GM12874 (cell line): Measurements from ENCODE around the gene ZNF697.

Experiments
- TF ChIP-seq, protein P1 (sequence below): IDR thresholded peaks from 2 replicates; pipeline ENCODE4 v1.5.1; 2011; ENCODE audit warnings: low read depth, mild to moderate bottlenecking, control low read depth, low read length, moderate library complexity; ENCODE audit not compliant: insufficient read depth

Gene ZNF697

DNA sequence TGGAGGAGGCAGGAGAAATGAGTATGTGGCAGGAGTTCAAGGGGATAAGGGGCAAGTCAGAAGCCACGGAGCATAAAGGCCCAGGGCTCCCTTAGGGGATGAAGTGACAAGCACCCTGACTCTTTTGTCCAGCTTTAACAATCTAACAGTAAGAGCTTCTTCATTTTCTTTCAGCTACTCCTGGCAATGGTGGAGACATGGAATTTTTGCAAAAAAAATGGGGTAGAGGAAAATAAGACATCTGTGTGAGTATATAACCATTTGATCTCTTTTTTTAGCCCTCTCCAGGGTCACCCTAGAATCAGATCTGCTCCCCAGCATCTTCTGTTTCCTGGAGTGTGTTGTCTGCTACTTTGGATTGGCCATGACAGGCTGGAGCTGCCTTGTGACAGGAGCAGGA, 47.1 kb downstream of the ZNF697 start:
- TF ChIP-seq, protein P1, sequence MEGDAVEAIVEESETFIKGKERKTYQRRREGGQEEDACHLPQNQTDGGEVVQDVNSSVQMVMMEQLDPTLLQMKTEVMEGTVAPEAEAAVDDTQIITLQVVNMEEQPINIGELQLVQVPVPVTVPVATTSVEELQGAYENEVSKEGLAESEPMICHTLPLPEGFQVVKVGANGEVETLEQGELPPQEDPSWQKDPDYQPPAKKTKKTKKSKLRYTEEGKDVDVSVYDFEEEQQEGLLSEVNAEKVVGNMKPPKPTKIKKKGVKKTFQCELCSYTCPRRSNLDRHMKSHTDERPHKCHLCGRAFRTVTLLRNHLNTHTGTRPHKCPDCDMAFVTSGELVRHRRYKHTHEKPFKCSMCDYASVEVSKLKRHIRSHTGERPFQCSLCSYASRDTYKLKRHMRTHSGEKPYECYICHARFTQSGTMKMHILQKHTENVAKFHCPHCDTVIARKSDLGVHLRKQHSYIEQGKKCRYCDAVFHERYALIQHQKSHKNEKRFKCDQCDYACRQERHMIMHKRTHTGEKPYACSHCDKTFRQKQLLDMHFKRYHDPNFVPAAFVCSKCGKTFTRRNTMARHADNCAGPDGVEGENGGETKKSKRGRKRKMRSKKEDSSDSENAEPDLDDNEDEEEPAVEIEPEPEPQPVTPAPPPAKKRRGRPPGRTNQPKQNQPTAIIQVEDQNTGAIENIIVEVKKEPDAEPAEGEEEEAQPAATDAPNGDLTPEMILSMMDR, result no peak

GRCh38 chr1:119600561-119600960, 47.5 kb downstream of the ZNF697 start:
- TF ChIP-seq, protein P1, result no peak

- TF ChIP-seq, protein P1, result no peak
These were observed 52.5 kb downstream of the ZNF697 start for GRCh38 chr1:119595606-119596005.

DNA sequence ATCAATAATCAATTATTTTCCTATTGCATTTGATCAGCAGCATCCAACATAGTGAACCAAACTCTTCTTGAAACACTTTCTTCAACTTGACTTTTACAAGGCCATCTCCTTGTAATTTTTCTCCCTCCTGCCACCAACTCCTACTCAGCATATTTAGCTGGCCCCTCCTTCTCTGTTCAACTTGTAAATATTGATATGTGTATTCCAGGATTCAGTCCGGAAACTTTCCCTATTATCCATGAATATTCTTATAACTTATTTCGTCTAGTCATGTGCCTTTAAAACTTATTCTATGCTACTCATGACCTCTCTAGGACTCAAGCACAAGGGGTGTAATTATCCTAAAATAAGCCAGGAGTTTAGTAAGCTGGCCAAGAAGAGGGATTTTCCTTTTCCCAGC, 52.9 kb downstream of the ZNF697 start:
- TF ChIP-seq, protein P1, result no peak

DNA sequence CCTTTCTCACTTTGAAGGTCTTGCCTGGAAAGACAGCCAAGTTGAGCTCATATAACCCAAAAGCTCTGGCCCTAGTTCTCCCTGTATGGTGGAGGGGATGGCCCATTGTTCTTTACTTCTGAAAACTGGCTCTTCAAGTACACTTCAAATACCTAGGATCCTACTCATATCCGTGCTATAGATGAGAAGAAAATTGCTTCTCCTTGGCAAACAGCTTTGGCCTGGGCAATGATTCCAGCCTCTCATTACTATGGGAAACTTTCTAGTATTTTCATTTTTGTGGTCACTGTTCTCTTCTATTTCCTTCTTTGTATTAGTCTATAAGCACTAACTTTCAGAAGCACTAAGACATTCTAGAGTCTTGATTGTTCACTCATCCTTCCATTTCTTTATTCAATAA, 53.7 kb downstream of the ZNF697 start:
- TF ChIP-seq, protein P1, result no peak

GRCh38 chr1:119593805-119594204, 54.3 kb downstream of the ZNF697 start:
- TF ChIP-seq, protein P1, result no peak

- TF ChIP-seq, protein P1, result no peak
These were observed 57.7 kb downstream of the ZNF697 start for GRCh38 chr1:119590393-119590792.

DNA sequence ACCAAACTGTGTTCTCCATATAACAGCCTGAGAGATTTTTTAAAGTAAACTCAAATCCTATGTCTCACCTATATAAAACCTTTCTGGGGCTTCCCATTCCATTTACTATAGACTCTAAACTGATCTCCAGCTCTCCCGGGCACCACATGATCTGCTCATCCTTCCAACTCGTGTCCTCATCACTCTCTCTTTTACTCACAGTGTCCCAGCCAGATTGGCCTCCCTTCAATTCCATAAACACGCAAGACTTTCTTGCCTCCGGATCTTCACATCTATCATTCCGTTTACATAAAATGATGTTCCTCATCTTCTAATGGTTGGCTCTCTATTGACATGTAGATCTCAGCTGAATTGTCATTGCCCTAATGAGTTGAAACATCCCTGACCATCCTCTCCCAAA, 59.4 kb downstream of the ZNF697 start:
- TF ChIP-seq, protein P1, result no peak
